GM19395 (cell line): ENCODE data around the gene NPW.

ENCODE experiments used
- ATAC-seq: cut with Tn5 transposase; IDR thresholded peaks from one replicate; pipeline ENCODE4 v1.9.1; 2021; ENCODE audit warnings: mild to moderate bottlenecking, moderate library complexity; ENCODE audit not compliant: unreplicated experiment

NPW gene

DNA sequence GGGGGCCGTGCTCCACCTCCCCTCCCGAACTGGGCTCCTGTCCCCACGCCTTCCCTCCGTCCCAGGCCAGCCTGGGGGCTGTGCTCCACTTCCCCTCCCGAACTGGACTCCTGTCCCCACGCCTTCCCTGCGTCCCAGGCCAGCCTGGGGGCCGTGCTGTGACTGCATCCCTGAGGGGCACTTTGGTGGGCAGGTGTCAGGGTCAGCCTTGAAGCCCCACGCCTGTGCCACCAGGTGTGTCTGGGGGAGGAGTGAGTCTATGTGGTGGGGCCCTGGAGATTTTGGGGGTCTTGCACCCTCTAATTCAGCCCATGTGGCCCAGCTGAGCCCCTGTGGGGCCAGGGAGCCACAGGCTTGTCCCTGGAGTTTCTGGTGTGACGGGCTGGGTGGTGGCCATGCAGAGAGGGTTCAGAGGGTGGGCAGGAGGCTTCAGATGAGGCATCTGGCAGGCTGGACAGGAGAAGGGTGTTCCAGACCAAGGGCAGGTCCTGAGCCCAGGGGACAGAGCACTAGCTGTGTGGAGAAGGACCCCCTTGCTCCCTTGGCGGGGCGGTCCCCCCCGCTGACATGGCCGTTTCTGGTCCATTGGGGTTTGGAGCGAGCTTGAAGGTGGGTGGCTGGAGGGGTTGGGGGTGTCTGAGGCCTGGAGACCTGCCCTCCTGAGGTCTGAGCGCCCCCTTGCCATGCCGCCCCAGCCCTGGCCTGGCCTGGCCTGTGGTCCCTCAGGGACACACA lies 15.3 kb downstream of the NPW start:
- no peak for ATAC-seq

DNA sequence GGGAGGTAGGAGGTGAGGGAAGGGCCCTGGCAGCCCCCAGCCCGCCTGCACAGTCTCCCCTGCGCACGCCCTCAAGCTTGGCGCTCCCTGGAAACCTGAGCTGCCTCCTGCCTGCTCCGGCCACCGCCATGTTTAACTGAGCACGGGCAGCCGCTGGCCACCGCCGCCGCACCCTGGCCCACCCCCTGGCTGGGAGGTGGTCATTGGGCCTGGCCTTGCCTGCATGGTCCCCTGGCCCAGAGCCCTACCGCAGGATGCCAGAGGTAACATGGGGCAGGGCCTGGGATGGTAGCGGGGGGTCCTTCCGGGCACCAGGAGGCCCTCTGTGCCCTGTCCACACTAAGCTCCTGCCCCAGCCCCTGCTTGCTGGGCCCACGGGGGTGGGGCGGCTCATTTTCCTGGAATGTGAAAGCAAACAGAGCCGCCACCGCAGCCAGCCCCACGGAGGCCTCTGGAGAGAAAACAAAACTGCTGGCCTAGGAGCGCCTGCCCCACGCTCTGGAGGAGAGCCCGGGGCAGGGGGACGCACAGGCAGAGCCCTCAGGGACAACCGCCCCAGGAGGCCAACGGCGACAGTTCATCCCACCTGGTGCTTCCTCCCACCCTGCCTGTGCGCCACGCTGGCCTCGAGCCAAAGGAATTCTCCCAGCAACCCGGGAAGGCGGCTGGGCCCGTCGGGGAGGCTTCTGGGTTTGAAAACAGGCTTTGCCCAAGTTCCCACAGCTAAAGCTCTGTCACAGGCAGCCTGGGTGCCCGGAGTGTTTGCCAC lies 16.0 kb downstream of the NPW start:
- no peak for ATAC-seq

DNA sequence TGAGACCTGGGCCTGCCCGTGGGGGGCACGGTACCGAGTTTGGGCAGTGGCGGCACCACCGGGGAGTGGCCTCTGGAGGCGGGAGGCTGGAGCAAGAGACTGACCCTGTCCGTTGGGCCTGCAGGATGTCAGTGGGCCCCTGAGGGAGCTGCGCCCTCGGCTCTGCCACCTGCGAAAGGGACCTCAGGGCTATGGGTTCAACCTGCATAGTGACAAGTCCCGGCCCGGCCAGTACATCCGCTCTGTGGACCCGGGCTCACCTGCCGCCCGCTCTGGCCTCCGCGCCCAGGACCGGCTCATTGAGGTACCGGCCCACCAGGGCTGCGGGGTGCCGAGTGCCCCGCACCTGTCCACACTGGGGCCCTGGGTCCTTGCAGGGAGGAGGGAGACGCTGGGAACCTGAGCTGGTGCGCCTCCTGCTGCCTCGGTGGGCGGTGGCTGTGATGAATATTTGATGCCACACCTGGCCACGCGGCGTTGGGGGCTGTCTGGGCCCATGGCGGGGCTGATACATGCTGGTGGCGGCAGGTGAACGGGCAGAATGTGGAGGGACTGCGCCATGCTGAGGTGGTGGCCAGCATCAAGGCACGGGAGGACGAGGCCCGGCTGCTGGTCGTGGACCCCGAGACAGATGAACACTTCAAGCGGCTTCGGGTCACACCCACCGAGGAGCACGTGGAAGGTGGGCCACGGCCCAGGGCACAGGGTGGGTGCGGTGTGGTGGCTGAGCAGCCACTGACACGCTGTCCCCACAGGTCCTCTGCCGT lies 16.8 kb downstream of the NPW start:
- no peak for ATAC-seq

DNA sequence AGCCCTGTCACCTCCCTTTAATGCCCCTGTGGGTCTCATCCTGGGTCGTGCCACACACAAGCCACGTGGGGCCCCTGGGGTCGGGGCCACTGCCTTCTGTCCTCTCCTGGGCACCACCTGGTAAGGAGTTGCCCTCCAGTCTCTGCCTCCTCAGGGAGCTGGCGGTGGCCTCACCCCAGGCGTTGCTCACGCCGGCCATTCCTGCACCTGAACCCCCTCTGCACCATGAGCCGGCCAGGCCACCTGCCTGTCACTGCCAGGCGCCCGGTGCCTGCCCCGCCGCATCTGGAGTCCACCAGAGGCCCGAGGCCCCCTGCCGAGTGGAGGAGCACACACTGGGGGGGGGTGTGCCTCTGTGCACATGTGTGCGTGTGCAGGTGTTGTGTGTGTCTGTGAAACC lies 17.5 kb downstream of the NPW start:
- ATAC-seq = no peak

DNA sequence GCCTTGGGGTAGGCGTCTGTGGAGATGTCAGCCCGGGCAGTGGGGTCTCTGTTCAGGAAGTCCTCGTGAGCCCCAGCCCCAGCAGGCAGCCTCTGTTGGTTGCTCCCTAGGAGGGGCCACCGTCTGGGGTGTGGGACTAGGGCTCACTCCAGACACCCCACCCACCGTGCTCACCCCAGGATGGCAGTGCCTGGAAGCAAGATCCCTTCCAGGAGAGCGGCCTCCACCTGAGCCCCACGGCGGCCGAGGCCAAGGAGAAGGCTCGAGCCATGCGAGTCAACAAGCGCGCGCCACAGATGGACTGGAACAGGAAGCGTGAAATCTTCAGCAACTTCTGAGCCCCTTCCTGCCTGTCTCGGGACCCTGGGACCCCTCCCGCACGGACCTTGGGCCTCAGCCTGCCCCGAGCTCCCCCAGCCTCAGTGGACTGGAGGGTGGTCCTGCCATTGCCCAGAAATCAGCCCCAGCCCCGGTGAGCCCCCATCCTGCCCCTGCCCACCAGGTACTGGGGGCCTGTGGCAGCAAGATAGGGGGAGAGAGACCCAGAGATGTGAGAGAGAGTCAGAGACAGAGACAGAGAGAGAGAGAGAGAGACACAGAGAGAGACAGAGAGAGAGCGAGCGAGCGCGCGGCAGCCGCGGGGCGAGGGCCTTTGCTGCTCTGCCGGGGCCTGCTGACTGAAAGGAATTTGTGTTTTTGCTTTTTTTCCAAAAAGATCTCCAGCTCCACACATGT lies 18.2 kb downstream of the NPW start:
- ATAC-seq = no peak

DNA sequence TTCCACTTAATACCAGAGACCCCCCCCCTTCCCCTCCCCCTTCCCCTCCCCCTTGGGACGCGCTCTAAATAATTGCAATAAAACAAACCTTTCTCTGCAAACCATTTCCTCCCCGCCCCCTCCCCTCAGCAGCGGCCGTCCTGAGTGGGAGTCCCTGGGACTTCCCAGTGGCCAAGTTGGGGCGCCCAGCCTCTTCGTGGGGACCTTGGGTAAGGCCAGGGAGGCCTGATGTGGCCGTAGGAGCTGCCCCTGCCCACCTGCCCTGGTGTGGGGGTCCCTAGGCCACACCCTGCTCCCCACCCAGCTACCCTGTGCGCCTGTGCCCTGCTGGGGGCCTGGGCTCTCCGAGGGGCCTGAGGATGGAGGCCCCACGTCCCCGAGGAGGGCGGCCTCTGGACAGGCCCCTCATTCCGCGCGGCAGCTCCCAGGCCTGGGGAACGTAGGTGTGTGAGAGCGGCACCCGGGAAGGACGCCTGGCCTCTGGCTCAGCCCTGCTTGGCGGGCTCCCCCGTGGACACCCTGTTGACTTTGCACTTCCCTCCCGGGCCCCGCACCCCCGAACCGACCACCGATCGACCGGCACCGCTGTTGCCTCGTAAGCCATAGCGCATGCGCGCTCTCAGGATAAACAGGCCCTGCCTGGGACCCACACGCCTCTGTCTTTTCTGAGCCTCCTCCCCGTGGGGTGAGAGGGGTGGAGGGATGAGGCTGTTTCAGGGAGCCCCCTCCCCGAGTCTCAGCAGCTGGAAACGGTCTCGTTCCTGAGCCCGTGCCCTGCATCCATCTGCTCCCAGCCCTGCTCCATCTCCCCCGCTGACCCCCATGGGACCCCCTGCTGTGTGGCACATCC lies 19.0 kb downstream of the NPW start:
- no peak for ATAC-seq

DNA sequence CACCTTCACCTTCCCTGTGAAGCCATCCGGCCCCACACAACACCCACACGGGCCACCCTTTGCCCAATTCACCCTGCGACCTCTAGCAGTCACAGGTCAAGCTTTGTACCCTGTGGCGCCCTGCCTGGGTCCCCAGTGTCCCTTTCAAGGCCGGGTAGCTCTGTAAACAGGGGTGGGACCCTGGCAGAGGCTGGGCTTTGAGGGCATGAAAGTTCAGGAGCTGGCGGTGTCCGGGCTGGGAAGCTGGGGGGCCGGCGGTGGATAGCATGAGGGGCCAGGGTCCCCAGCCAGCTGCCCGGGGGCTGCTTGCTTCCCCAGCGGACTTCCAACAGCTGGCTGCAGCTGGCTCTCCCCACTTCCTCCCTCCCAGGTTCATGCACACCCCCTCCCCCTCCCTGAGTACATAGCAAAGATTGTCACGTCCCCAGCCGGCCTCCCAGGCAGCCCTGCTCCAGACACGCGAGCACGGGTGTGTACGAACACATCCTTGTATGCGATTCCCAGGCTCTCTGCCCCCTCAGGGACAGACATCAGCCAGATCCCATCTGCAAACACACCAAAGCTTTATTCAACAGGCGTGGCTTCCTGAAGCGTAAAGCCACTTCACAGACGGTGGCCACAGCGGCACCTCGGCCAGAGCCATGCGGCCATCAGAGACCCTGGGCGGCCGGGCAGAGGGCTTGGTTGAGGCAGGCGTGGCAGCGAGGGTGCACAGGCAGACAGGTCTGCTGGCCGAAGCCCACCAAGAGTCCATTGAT lies 19.9 kb downstream of the NPW start:
- ATAC-seq = no peak

DNA sequence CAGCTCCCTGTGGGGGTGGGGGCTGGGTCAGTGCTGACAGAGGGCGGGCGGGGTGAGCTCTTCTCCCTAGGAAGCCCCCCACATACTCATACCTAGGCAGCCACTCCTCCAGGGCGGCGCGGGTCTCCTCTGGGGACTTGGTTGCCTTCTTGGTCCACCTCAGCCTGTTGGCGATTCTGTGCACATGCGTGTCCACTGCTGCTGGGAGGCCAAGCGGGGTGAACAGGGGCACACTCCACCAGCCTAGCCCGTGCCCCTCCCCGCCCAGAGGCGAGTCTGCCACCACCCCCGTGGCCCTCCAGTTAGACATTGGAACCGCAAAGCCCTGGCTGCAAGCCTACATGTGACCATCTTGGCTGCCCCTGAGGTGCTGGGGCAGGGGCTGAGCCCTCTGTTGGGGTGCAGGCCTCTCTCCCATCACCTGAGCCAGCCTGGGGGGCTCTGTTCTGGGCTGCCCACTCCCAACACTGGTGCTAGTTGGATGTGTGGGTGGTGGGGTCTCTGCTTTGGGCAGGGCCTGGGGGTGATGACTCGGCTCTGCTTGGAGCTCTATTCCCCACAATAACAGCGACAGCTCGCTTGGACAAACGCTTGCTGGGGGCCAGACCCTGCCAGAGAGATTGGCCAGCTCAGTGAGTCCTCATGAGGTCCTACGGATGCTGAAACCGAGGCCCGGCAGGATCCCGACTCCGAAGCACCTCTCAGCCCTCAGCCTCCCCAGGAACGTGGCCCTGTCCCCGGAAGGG lies 20.6 kb downstream of the NPW start:
- no peak for ATAC-seq

DNA sequence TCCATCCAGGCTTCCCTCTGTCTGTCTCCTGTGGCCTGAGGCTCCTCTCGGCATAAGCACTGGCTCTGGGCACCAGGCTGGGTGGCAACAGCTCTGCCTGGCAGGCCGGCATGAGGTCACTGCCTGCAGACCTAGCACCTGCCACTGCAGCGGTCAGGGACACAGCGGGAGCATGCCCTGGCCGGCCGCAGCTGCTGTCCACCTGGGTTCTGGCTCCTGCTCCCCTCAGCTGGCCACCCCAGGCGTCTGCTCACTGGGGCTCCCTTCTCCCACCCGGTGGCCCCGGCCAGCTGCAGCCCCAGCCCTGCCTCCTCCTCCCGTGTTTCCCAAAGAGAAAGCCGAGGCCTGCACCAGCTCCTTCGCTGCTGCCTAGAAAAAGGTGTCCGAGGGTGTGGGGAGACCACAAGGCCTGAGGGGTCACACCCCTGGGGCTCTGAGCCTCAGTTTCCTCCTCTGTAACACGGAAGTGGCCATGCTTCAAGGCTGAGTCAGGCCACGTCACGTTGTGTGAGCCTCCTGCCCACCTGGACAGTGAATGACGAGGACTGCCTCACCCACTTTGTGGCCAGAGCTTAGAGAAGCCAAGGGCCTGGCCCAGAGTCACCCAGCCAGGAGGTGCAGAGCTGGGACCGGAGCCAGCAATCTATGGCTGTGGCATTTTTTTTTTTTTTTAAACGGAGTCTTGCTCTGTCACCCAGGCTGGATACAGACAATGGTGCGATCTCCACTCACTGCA lies 21.4 kb downstream of the NPW start:
- ATAC-seq = no peak

DNA sequence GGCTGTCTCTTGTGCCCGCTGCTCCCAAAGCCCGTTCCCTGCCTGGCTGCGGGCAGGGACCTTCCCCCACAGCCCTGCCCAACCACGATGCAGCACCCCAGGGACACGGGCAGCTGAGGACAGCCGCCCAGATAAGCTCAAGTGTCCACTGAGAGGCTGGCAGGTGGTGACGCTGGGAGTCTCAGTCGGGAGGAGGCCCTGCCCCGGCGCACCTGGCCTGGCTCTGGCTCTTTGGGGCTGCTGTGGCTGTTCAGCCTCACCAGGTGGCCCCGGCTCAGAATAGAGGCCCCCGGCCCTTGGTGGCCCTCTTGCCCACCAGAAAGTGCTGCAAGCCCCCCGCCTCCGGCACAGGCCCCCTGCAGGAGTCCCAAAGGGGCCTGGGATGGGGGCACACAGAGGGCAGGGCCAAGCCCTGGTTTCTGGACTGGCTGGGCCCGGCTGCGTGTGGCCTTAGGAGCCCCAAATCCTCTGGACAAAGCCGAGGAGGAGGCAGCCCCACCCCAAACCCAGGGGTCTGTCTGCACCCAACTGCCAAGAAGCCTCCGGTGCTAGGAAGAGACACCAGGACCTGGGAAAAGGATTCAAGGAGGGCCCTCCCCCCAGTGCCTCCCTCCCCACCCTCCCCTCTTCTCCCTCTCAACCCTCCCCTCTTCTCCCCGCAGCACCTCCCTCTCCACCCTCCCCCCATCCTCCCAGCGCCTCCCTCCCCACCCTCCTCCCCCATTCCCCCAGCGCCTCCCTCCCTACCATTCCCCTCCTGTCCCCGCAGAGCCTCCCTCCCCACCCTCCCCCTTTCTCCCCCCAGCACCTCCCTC lies 22.8 kb downstream of the NPW start:
- no peak for ATAC-seq

DNA sequence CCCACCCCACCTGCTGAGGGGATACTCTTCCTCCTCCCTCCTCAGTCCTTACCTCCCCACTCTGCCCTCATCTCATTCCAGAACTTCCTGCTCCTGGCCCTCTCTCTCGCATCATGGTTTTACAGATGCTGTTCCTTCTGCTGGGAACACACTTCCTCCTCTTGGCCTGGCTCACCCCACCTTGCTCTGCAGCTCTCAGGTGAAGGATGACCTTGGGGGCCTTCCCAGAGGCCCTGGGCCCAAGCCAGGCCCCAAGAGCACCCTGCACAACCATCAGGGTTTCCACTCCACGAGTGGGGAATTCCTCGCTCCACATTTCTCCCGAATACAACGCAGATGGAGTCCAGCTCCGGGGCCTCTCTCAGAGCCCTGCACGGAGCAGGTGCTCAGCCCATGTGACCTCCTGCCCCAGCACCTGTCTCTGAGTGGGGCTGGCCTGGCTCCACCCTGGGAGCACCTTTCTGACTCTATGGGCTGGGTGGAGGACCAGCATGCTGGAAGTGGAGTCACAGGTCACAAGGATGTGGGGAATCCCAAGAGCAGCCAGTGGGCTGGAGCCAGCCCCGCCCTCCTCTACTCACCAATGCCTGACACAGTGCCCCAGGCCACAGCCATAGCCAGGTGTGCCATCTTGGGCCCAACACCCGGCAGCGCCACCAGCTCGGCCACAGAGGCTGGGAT lies 23.5 kb downstream of the NPW start:
- ATAC-seq = no peak

DNA sequence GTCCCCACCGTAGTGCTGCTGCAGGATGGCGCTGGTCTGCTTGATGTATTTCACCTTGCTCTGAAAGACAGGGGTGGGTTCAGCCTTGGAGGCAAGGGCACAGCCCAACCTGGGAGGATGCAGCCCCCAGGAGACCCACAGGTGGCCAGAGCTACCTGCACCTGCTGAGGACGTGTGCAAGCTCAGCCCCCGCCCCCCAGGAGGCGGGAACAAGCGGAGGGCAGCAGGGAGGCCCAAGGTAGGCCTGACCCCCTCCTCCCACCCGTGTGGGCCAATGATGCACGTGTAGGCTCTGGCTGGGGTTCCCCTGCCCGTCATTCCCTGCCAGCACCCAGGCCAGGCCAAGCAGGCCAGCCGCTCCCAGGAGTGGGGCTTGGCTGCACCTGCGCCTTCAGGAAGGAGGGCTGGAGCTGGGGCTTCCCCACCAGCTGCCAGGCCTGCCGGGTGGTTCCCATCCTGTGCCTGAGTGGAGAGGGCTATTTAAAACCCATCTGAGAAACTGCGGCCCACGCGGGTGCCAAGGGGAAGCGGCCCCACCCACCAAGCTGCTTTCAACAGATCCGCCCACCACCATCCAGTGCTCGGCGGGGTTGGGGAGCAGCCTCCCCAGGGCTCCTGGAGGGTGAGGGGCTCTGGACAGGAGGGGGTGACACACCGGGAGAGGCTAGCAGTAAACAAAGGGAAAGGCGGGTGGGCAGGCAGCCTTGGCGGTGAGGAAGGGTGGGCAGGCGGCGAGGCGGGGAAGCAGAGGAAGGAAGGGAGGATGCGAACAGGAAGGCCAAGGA lies 24.3 kb downstream of the NPW start:
- no peak for ATAC-seq

DNA sequence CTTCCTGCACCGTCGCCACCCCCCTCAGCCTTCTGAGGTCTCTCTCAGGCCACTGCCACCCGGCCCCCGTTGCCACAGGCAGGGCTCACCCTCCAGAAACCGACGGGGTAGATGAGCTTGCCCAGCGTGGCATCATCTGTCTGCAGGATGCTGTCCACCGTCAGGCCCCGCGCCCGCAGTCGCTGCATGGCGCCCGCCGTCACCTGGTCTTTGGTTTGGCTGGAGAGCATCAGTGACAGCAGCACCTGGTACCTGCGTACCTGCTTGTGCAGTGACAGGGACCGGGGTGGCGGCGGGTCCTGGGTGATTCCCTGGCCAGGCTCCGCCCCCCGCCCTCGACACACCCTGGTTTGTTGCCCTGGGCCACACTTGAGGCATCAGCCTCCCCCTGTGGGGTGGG lies 25.0 kb downstream of the NPW start:
- no peak for ATAC-seq

DNA sequence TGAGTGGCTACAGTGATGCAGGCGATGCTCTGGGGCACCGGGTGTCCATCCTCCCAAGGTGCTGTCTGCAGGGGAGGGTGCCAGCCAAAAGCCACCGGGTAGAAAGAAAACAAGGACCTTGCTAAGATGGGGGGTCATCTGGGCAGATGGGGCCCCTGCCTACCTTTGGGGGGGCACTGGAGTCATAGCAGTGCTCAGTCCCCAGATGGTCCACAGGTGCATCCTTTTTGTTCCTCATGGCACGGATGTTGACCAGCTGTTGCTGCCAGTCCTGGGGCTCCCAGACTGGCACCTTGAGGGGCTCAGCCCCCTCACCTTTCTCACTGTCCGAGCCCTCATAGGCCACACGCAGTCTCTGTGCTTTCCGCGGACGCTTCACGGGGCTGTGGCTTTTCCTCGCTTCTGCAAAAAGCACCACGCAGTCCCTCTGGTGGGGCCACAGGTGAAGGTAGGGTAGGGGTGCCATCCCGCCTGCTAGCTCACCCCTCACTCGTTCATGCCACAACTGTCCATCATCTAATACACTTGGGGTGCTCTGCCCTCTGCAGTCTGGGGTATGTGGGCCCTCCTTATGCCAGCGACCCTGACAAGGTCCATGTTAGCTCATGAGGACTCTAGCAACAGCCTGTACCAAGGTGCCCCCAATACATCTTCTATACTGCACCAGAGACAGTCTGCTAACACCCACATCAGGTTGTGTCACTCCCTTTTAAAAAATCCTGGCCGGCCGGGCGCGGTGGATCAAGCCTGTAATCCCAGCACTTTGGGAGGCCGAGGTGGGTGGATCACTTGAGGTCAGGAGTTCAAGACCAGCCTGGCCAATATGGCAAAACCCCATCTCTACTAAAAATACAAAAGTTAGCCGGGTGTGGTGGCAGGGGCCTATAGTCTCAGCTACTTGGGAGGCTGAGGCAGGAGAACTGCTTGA lies 26.6 kb downstream of the NPW start:
- no peak for ATAC-seq

DNA sequence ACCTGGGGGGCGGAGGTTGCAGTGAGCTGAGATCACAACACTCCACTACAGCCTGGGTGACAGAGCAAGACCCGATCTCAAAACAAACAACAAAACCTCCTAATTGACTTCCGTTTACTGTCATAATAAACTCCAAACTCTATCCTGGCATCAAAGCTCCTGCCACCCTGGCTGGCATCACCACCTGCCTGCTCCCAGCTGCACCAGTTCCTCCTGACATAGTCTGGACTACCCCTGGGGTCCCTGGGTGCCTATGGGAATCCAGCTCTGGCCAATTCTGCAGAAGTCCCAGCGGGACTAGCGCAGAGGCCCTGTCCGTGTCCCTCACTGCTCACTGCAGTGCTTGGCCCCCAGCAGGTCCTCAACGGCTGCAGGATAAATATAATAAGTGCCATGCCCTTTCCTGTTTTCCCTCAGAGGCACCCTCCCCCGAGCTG lies 27.3 kb downstream of the NPW start:
- no peak for ATAC-seq
